NCI-H345 treated with DMSO at 0.1 percent for 48 hours (cell line): ENCODE data around the gene CIB4.

ENCODE experiments used
- DNase-seq: peaks from one replicate; lab custom pipeline; 2025; ENCODE audit not compliant: unreplicated experiment; lab: John Stamatoyannopoulos, UW

Gene CIB4

GRCh38 chr2:26555246-26556133, 85.7 kb downstream of the CIB4 start:
- no peak for DNase-seq

GRCh38 chr2:26552641-26553374, 88.4 kb downstream of the CIB4 start:
- DNase-seq: no peak

GRCh38 chr2:26550276-26551015, 90.7 kb downstream of the CIB4 start:
- DNase-seq: peak; percentile 98

- DNase-seq: no peak
Measured at GRCh38 chr2:26542676-26543505, 98.3 kb downstream of the CIB4 start.

- peak; percentile 94 for DNase-seq
Measured at GRCh38 chr2:26542194-26542455, 99.0 kb downstream of the CIB4 start.

GRCh38 chr2:26541401-26542193, 99.6 kb downstream of the CIB4 start:
- DNase-seq: peak; percentile 95

- peak; percentile 62 for DNase-seq
Measured at GRCh38 chr2:26540961-26541360, 100.2 kb downstream of the CIB4 start.

GRCh38 chr2:26540306-26540705, 100.9 kb downstream of the CIB4 start:
- no peak for DNase-seq

- no peak for DNase-seq
Measured at GRCh38 chr2:26537826-26538475, 103.2 kb downstream of the CIB4 start.

GRCh38 chr2:26537069-26537825, 103.9 kb downstream of the CIB4 start:
- no peak for DNase-seq

GRCh38 chr2:26536371-26537068, 104.6 kb downstream of the CIB4 start:
- no peak for DNase-seq

GRCh38 chr2:26535663-26536275, 105.4 kb downstream of the CIB4 start:
- no peak for DNase-seq

- DNase-seq: no peak
Measured at GRCh38 chr2:26534865-26535662, 106.1 kb downstream of the CIB4 start.

GRCh38 chr2:26534098-26534864, 106.9 kb downstream of the CIB4 start:
- DNase-seq: peak; percentile 16

GRCh38 chr2:26533661-26534060, 107.5 kb downstream of the CIB4 start:
- no peak for DNase-seq
